ENCODE data around the gene DNAJC18.

DNAJC18 gene

DNA sequence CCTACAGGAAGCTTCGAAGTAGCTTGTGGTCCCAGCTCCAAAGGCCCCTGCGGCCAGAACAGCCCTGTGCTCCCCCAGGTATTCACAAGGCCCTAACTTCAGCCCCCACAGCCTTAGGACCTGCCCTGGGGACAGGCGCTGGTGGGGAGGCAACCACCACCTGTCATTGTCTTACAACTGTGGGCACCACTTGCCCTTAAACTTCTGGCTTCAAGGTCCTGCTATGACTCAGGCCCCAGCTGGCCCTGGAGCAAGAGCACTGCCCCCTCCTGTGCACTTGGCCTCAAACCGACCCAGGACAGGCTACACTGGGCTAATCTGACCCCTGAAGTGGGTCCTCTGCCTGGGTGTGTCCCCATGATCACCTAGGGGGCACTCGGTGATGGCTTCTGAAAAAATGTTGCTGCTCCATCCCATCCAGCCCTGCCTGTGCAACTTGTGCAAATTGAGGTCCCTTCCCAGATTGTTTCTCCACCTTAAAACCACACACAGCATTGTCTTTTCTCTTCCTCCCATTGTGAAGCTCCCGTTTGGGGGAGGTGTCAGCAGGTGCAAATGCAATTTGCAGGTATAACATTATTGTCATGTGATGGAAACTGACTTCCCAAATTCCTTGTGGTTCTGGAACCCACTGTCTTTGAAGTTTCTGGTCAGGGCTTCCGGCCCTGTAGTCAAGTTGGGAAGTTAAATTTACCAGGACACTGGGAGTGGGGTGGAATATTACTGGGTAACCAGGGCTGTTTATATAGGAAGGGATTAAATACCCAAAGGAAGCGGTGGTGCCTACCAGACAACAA, 43.3 kb downstream of the DNAJC18 start:
- no peaks in the 10 kb centered on the region for H3K9me3 ChIP-seq (ENCODE audit: control insufficient read depth in 1 of 2, low read length in 2 of 2)
- H3K9ac ChIP-seq (ENCODE audit: low read depth in 1 of 2, low read length in 2 of 2), result no peak overlapping the region
- no peak overlapping the region for H3K4me3 ChIP-seq (ENCODE audit: low read depth in 1 of 2, low read length in 2 of 2)
- peaks cover 13 to 27% of the 10 kb centered on the region in 2 donors for H3K4me1 ChIP-seq (ENCODE audit: control insufficient read depth in 1 of 2, insufficient read depth in 2 of 2, low read length in 2 of 2)
- H3K27me3 ChIP-seq (ENCODE audit: control insufficient read depth in 1 of 2, insufficient read depth in 2 of 2, low read length in 2 of 2), result peaks cover 0 to 10% of the 10 kb centered on the region in 2 donors
- H3K36me3 ChIP-seq (ENCODE audit: control insufficient read depth in 1 of 2, insufficient read depth in 2 of 2, low read length in 2 of 2), result no peaks in the 10 kb centered on the region
- no peak overlapping the region for H3K27ac ChIP-seq (ENCODE audit: low read depth, low read length)

DNA sequence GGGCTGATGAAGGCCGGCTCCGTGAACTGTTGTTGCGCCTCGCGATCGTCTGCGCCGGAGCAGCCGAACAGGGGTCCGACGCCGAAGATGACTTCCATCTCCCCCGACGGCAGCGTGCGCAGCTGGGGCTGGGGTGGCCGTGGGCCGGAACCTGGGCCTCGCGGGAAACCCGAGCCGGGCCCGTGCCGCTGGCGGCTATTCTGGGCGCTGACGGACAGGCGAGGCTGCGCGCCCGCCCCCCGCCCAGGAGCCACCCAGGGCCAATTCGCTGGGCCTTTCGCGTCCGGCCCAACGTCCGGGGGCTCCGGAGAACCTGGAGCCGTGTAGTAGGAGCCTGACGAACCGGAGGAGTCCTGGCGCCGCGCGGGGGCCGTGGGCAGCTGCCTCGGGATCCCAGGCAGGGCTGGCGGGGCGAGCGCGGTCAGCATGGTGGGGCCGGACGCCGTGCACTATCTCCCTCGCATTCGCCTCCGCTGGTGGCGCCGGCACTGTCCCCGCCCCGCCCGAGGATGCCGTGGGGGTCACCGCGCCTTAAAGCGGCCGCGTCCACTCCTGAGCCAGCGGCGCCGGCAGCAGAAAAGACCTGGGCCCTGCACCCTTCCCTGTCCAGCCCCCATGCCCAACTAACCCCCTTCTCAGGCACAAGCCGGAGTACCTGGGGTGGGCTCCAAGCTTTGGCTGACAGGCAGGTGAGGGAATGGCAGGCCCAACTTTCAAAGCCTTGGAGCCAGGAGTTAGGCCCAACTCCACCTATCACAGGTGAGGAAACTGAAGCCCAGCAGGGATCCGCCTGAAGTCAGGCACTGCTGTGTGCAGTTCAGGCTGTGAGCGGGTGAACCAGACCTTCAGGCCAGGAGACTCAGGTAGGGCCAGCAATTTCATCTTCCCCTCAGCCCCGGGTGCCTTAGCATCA, 44.4 kb downstream of the DNAJC18 start, which contains the start of gene PROB1:
PROB1 (minus strand) TSS at position 451 of the 913 bp plus-strand sequence; CDS start at position 428, 23 bp downstream.
- Histone ChIP-seq H3K9me3 (ENCODE audit: control insufficient read depth in 1 of 2, low read length in 2 of 2) (no peaks in the 10 kb centered on the region), H3K9ac (ENCODE audit: low read depth in 1 of 2, low read length in 2 of 2) (peak within 1 kb of the TSS; percentile 59 to 78)

DNA sequence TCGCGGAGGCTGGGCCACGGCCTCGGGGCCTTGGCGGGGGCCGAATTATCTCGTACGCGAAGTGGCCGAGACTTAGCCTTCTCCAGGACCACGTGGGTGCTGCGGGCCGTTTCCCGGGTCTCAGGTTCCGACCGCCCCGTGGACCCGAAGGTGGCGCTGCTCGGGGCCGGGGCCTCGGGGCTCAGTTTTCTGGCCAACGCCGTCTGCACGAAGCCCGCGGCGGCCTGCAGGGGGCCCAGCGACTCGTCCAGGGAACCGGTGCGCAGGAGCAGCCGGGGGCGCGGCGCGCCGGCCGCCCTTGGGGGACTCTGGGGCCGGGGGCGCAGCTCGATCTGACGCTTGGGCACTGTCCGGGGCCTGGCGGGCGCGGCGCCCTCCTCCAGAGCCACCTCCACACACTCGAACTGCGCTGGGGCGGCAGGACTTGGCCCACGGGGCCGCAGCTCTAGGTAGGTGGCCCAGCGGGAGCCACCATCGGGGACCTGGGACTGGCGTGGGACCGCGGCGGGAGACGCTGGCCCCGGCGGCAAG, 45.1 kb downstream of the DNAJC18 start:
- Histone ChIP-seq H3K36me3 (ENCODE audit: control insufficient read depth in 1 of 2, insufficient read depth in 2 of 2, low read length in 2 of 2) (no peaks in the 10 kb centered on the region), H3K4me1 (ENCODE audit: control insufficient read depth in 1 of 2, insufficient read depth in 2 of 2, low read length in 2 of 2) (peaks cover 21 to 45% of the 10 kb centered on the region in 2 donors), H3K27ac (ENCODE audit: low read depth, low read length) (no peak overlapping the region), H3K27me3 (ENCODE audit: control insufficient read depth in 1 of 2, insufficient read depth in 2 of 2, low read length in 2 of 2) (peaks cover 0 to 10% of the 10 kb centered on the region in 2 donors), H3K9me3 (ENCODE audit: control insufficient read depth in 1 of 2, low read length in 2 of 2) (no peaks in the 10 kb centered on the region), H3K9ac (ENCODE audit: low read depth in 1 of 2, low read length in 2 of 2) (peak overlapping the region; percentile 59 to 78), H3K4me3 (ENCODE audit: low read depth in 1 of 2, low read length in 2 of 2) (peak overlapping the region; percentile 74 to 75)

More for the DNA sequence above, 44.4 kb downstream of the DNAJC18 start, which contains the start of gene PROB1:
- H3K4me1 ChIP-seq (ENCODE audit: control insufficient read depth in 1 of 2, insufficient read depth in 2 of 2, low read length in 2 of 2), result peaks cover 21 to 38% of the 10 kb centered on the region in 2 donors
- peaks cover 0 to 10% of the 10 kb centered on the region in 2 donors for H3K27me3 ChIP-seq (ENCODE audit: control insufficient read depth in 1 of 2, insufficient read depth in 2 of 2, low read length in 2 of 2)
- H3K4me3 ChIP-seq (ENCODE audit: low read depth in 1 of 2, low read length in 2 of 2), result peak within 1 kb of the TSS; percentile 74 to 75
- no peaks in the 10 kb centered on the region for H3K36me3 ChIP-seq (ENCODE audit: control insufficient read depth in 1 of 2, insufficient read depth in 2 of 2, low read length in 2 of 2)
- no peak within 1 kb of the TSS for H3K27ac ChIP-seq (ENCODE audit: low read depth, low read length)

DNA sequence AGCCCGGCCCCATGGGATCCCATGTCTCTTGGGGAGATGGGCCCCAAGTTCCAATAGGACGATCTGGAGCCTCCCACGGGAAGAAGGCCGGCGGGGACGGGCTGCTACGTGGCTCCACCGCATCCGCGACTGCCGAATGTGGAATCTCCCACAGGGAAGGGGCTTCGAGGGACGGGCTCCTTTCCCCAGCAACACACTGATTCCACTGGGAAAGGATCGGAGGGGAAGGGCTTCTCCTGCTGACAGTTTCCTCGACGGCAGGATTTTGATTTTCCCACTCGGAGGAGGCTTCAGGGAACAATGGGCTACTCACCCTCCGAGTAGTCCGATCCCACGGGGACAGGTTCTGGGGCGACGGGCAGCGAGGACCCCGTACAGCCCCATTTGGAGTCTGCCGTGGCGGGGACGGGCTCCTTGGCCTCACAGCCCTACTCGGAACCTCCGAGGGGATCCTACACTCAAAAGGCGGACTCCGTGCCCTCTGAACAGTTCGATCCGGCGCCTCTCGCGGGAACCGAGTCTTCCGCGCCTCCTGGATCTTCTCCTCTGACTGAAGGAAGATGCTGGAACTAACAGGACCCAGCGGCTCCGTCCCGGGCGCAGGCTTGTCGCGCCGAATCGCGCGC, 45.7 kb downstream of the DNAJC18 start:
- H3K4me1 ChIP-seq (ENCODE audit: control insufficient read depth in 1 of 2, insufficient read depth in 2 of 2, low read length in 2 of 2), result peaks cover 21 to 48% of the 10 kb centered on the region in 2 donors
- peak overlapping the region; percentile 59 to 78 for H3K9ac ChIP-seq (ENCODE audit: low read depth in 1 of 2, low read length in 2 of 2)
- no peak overlapping the region for H3K27ac ChIP-seq (ENCODE audit: low read depth, low read length)
- no peaks in the 10 kb centered on the region for H3K9me3 ChIP-seq (ENCODE audit: control insufficient read depth in 1 of 2, low read length in 2 of 2)
- no peaks in the 10 kb centered on the region for H3K36me3 ChIP-seq (ENCODE audit: control insufficient read depth in 1 of 2, insufficient read depth in 2 of 2, low read length in 2 of 2)
- peaks cover 0 to 10% of the 10 kb centered on the region in 2 donors for H3K27me3 ChIP-seq (ENCODE audit: control insufficient read depth in 1 of 2, insufficient read depth in 2 of 2, low read length in 2 of 2)
- H3K4me3 ChIP-seq (ENCODE audit: low read depth in 1 of 2, low read length in 2 of 2), result peak overlapping the region; percentile 74 to 75

DNA sequence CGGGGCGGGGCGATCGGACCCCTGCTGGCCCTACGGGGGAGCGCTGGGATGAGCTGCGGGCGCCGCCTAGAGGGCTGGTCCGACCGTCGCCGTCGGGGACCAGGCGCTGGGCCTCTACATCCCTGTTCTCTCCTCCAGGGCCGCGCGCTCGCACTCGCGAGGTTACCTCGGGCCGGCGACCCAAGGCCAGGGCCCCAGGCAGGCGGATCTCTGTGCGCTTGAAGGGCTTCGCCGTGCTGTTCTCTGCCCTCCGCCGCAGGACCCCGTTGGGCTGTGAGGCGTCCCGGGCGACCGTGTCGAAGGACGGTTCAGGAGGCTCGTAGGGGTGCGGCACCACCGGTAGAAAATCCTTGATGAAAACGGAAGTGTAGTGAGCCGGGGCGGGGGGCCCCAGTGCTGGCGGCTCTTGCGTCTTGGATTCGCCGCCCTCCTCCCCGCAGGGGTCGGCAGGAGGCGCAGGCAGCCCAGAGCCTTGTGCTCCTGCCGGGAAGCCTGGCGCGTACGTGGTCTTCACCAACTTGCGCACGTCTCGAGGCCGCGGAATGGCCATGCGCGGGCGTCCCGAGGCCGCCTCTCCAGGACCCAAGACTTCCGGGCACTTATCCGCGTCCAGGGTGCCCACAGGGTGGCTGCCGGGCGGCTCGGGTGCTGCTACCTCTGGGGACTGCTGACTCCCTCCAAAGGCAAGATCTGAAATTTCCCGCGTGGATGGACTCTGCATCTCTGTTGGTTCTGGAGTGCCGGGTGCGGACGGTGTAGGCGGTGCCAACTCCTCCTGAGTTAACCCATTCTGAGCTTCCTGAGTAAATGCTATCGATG, 46.4 kb downstream of the DNAJC18 start:
- Histone ChIP-seq H3K27ac (ENCODE audit: low read depth, low read length) (no peak overlapping the region), H3K27me3 (ENCODE audit: control insufficient read depth in 1 of 2, insufficient read depth in 2 of 2, low read length in 2 of 2) (peaks cover 0 to 10% of the 10 kb centered on the region in 2 donors), H3K9ac (ENCODE audit: low read depth in 1 of 2, low read length in 2 of 2) (peak overlapping the region; percentile 59 to 78), H3K4me1 (ENCODE audit: control insufficient read depth in 1 of 2, insufficient read depth in 2 of 2, low read length in 2 of 2) (peaks cover 28 to 51% of the 10 kb centered on the region in 2 donors), H3K36me3 (ENCODE audit: control insufficient read depth in 1 of 2, insufficient read depth in 2 of 2, low read length in 2 of 2) (no peaks in the 10 kb centered on the region), H3K9me3 (ENCODE audit: control insufficient read depth in 1 of 2, low read length in 2 of 2) (no peaks in the 10 kb centered on the region), H3K4me3 (ENCODE audit: low read depth in 1 of 2, low read length in 2 of 2) (peak overlapping the region; percentile 74 to 75)

DNA sequence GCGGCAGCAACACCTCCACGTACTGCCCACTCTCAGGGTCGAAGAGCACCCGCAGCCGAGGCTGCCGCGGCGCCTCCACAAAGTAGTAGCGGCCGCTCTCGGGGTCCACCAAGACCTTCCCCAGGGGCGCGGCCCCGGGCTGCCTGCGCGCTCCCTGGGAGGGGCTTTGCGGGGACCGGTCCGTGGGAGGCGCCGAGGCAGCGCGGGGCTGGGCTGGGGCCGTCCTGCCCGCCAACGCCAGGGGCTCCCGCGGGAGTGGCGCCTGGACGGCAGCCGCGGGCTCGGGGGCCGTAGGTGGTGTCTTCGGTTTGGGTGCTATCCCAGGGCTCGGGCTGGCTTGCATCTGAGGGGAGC, 47.0 kb downstream of the DNAJC18 start:
- H3K27ac ChIP-seq (ENCODE audit: low read depth, low read length), result no peak overlapping the region
- peak overlapping the region; percentile 0 to 43 for H3K9ac ChIP-seq (ENCODE audit: low read depth in 1 of 2, low read length in 2 of 2)
- H3K27me3 ChIP-seq (ENCODE audit: control insufficient read depth in 1 of 2, insufficient read depth in 2 of 2, low read length in 2 of 2), result peaks cover 0 to 10% of the 10 kb centered on the region in 2 donors
- no peaks in the 10 kb centered on the region for H3K36me3 ChIP-seq (ENCODE audit: control insufficient read depth in 1 of 2, insufficient read depth in 2 of 2, low read length in 2 of 2)
- H3K9me3 ChIP-seq (ENCODE audit: control insufficient read depth in 1 of 2, low read length in 2 of 2), result no peaks in the 10 kb centered on the region
- peak overlapping the region; percentile 74 to 75 for H3K4me3 ChIP-seq (ENCODE audit: low read depth in 1 of 2, low read length in 2 of 2)
- H3K4me1 ChIP-seq (ENCODE audit: control insufficient read depth in 1 of 2, insufficient read depth in 2 of 2, low read length in 2 of 2), result peaks cover 34 to 57% of the 10 kb centered on the region in 2 donors

DNA sequence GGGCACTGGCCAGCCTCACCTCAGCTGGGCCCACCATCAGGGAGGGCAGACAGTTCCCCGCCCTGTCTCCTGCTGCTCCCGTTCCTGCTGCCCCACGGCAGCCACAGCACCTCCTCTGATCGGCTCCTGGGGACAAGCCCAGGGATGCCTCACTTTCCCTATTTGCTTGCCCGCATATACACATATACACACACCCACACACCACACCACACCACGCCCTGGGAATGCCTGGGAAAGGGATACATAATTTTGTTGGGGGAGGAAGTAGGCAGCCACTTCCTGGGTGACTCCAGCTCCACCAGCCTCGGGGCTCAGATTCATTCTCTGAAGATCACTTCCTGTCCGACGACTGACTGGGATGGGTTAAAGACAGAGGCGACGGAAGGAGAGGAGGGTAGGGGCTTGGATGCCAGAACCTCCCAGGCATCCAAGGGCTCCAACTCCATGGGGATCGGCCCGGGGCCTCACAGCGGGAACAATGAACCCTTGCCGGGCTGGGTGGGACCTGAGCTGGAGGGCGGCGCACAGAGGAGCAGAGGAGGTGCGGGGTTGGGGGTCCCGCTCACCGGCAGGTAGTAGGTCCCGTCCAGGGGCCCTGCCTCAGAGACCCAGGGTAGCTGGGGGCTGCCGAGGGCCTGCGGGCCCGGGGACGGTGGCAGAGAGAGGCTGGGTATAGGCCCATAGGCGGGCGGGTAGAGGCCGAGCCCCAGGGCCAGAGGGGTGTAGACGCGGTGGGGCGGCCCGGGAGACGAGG, 47.6 kb downstream of the DNAJC18 start:
- H3K9me3 ChIP-seq (ENCODE audit: control insufficient read depth in 1 of 2, low read length in 2 of 2), result no peaks in the 10 kb centered on the region
- H3K4me1 ChIP-seq (ENCODE audit: control insufficient read depth in 1 of 2, insufficient read depth in 2 of 2, low read length in 2 of 2), result peaks cover 34 to 57% of the 10 kb centered on the region in 2 donors
- peaks cover 0 to 10% of the 10 kb centered on the region in 2 donors for H3K27me3 ChIP-seq (ENCODE audit: control insufficient read depth in 1 of 2, insufficient read depth in 2 of 2, low read length in 2 of 2)
- H3K27ac ChIP-seq (ENCODE audit: low read depth, low read length), result peak overlapping the region; percentile 20
- H3K9ac ChIP-seq (ENCODE audit: low read depth in 1 of 2, low read length in 2 of 2), result peak overlapping the region; percentile 0 to 43
- no peaks in the 10 kb centered on the region for H3K36me3 ChIP-seq (ENCODE audit: control insufficient read depth in 1 of 2, insufficient read depth in 2 of 2, low read length in 2 of 2)
- H3K4me3 ChIP-seq (ENCODE audit: low read depth in 1 of 2, low read length in 2 of 2), result peak overlapping the region; percentile 74 to 75

DNA sequence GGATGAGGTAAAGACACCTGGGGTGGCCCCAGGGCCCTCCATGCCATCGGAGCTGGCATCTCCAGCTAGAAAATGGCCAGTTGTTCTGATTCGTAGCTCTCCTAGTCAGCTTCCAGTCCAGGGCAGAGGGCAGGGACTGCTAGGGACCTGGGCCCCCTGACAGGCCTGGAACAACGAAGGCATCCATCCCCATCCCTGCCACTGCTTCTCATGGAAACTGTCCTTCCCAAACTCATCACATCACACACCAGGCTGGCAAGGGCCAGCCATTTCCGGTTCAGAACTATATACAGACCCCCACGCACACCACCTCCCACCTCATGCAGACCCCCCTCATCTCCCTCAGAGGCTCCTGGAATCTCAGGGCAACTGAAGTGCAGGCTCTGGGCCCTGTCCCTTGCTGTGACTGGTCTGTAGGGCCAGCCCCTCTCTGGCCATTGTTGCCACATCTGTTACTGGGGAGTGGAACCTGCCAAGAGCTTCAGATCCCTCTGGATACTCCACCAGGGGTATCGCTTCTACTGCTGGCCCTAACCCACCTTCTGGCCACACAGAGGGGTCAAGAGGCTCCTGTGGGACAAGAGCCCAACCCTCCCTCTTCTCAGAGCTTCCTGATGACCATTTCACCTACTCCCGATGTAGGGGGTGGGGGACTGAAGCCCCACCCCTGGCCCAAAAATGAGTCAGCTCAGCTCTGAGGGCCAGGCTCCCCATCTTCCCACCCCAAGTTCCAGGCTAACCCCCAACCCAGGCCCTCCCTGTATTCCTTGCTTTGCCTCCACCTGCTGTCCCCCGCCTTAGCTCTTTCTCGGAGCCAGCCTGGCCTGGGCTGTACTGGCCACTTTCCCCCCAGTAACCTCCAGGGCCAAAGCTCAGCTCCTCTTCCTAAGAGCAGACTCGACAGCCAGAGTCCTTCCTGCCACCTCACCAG, 48.4 kb downstream of the DNAJC18 start:
- Histone ChIP-seq H3K4me3 (ENCODE audit: low read depth in 1 of 2, low read length in 2 of 2) (no peak overlapping the region), H3K4me1 (ENCODE audit: control insufficient read depth in 1 of 2, insufficient read depth in 2 of 2, low read length in 2 of 2) (peaks cover 34 to 58% of the 10 kb centered on the region in 2 donors), H3K9ac (ENCODE audit: low read depth in 1 of 2, low read length in 2 of 2) (peak overlapping the region; percentile 43 to 51), H3K27ac (ENCODE audit: low read depth, low read length) (peak overlapping the region; percentile 39), H3K36me3 (ENCODE audit: control insufficient read depth in 1 of 2, insufficient read depth in 2 of 2, low read length in 2 of 2) (no peaks in the 10 kb centered on the region), H3K9me3 (ENCODE audit: control insufficient read depth in 1 of 2, low read length in 2 of 2) (no peaks in the 10 kb centered on the region), H3K27me3 (ENCODE audit: control insufficient read depth in 1 of 2, insufficient read depth in 2 of 2, low read length in 2 of 2) (peaks cover 0 to 10% of the 10 kb centered on the region in 2 donors)

Measured in duodenal mucosa (tissue), 2 donors.